Measurements from ENCODE around the gene DLG4.
A peak's percentile ranks its signal among the peaks of the same experiment; 100 is the strongest.
"Not testable (repeated sequence)": the region's sequence is repeated elsewhere in the genome, so short reads cannot be mapped to it uniquely, and the experiment has no call there.

Gene DLG4

DNA sequence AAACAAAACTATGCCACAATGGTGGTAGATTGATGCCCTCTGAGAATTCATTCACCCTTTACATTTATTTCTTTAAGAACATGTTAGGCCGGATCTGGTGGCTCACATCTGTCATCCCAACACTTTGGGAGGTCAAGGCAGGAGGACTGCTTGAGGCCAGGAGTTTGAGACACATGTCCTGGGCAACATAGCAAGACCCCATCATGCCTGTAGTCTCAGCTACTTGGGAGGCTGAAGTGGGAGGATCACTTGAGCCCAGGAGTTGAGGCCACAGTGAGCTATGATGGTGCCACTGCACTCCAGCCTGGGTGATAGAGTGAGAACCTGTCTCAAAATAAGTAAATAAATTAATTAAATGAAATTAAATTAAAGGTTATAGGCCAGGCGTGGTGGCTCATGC, 37.5 kb downstream of the DLG4 start:
- not testable (repeated sequence) for DNase-seq

DNA sequence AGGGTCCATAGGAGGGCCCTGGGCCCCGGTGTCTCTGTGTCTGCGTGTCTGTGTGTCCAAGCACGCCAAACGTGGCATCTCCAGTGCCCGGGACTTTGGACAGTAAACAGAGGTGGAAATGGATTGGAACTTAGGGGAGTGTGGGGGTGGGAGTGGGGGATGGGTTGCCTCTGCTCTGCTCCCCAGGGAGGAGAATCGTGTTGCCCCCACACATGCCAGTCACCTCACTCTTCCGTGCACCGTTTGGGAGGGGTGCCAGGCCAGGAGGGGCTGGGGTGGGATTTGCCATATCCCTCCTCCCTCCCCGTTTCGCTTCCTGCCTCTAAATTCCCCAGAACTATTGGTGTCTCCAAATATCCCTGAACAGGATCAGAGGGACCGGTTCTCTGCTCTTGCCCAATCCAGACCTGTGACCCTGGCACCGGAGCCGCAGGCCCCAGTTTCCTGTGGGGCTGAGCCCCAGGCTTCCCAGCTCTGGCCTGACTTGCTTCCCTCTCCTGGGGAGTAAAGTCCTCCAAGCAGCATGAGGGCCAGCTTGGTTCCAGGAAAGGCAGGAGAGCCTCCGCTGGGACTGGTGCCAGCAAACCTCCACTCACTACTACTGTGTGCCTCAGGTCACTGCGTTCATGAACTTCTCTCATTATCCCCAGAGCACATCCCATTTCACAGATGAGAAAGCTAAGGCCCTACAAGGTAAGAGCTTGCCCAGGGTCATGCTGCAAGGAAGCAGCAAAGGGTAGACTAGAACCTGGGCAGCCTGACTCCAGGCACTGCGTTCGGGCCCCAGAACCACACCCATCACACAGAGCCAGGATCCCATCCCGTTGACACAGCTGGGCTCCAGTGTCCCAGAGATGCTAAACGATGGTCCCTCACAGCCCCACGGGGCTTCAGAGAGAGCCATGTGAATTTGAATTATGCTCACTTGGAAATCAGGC, 40.0 kb downstream of the DLG4 start, which contains the start of gene ASGR1:
Gene ASGR1, minus strand, starts transcription at position 54 of the 938 bp plus-strand sequence. CDS start 807 bp downstream, outside the sequence.
- DNase-seq: no peak

DNA sequence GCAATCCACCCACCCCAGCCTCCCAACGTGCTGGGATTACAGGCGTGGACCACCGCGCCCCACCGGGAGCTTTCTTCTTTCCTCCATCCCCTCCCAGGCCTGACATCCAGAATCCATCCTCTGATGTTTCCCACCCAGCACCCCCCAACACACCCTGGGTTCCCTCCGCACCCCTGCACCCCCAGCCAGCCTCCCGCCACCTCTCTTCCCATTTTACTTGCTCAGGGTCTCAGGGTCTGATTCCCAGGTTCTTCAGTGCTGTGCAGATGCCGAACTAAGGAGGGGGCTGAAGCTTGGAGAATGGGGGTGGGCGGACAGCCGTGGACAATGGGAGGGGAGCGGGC, 40.7 kb downstream of the DLG4 start:
- no peak for DNase-seq

DNA sequence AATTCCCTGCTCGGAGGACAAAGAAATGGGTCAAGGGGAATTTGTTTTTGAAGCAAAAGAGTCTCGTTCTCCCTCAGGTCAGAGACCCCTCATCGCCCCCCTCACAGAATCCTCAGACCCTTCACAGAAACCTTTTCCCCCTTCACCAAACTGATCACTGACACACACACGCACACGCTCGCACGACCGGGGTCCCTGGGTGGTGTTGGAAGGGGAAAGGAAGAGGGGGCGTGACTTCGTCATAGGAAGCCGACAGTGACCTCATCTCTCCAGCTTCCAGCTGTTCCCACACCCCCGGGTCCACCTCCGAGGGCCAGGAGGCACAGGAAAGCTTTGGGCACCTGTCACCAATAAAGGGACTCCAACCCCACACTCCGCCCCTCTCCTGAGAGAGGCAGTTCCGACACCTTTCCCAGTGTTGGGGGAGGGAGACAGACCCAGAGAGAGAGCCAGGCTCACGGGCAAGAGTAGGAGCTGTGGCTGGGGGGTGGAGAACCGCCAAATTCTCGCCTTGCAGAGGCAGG, 41.6 kb downstream of the DLG4 start:
- peak; percentile 21 to 41 for DNase-seq

DNA sequence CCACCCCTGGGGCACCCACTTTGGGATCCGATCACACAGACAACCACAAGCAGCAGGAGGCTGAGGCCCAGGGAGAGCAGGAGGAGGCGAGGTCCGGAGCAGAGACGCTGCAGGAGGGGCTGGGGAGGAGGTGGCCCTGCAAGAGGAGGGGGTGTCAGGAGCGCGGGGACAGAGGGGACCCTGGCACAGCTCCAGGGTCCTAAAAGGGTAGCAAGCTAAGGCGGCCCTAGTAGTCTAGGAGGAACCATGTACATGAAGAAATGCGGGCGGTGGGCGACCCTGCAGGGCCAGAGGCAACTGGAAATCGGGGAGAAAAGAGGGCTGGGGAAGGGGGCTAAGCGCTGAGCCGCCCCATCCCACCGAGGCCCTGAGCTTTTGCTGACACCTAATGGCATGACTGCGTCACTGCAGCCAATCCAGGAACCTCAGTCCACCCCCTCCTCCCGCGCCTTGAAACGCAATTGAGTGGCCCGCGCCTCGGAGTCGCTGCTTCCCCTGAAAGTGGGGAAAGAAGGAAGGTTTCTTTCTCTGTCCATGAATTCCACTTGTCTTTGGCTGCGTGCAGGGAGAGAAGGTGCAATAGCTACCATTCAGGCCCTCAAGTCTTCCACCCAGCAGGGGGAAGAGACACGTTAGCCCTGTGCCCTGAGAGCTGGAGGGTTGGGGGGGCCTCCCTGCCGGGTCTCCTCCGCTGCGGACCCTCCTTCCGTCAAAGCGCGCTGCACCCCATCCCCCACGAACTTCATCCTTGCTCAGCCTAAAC, 42.3 kb downstream of the DLG4 start:
- DNase-seq: peak; percentile 56 to 63

DNA sequence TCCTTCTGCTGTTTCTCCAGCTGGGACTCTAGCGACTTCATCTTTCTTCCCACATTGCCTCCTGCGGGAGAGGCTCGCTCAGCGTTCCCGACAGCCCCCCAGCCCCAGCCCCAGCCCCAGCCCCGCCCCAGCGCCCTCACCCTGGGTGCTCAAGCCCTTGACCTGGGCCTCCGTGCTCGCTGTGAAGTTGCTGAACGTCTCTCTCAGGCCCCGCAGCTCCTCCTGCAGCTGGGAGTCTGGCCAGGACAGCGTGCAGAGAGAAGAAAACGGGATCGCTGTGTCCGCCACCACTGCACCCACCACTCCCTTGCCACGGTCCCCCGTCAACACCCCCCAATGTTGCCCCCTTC, 42.8 kb downstream of the DLG4 start:
- DNase-seq: no peak

DNA sequence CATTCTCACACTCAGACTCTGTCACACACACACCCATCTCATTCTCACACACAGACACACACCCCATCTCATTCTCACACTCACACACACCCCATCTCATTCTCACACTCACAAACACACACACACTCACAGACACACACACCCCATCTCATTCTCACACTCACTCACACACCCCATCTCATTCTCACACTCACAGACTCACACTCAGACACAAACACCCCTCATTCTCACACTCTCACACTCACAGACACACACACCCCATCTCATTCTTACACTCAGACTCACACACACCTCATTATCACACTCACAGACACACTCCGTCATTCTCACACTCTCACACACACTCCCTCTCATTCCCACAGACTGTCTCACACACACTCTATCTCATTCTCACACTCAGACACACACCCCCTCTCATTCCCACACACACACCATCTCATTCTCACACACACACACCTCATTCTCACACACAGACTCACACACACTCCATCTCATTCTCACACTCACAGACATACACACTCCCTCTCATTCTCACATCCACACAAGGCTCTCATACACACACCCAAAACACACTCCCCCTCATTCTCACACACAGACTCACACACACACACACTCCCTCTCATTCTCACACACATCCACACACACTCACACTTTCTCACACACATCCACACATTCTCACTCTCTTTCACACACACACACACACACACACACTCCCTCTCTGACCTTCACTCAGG, 43.4 kb downstream of the DLG4 start:
- no peak for DNase-seq

DNA sequence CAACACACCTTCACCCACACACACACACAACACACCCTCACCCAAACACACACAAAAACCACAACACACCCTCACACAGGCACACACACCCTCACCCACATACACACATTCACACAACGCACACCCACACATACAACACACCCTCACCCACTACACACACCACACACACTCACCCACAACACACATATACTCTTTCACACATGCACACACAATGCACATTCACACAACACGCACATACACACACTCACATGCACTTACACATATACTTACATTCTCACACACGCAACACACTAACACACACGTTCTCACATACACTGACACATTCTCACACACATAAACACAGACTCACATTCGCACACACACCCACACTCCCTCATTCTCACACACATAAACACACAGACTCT, 44.3 kb downstream of the DLG4 start:
- no peak for DNase-seq

DNA sequence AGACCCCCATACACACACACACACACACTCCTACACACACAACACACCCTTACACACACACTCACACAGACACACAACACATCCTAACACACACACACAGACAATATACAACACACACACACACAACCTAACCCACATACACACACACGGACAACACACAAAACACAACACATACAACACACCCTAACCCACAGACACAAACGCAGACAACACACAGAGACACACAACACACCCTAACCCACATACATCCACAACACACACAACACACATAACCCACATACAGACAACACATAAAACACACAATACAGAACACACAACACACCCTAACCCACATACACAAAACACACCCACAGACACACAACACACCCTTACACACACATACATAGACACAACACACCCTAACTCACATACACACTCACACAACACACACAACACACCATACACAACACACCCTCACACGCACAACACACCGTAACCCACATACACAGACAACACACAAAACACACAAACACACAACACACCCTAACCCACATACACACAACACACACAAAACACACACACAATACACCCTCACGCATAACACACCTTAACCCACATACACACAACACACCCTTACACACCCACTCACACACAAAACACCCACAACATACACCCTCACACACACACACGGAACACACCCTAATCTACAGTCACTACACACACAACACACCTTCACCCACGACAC, 44.9 kb downstream of the DLG4 start:
- no peak for DNase-seq

DNA sequence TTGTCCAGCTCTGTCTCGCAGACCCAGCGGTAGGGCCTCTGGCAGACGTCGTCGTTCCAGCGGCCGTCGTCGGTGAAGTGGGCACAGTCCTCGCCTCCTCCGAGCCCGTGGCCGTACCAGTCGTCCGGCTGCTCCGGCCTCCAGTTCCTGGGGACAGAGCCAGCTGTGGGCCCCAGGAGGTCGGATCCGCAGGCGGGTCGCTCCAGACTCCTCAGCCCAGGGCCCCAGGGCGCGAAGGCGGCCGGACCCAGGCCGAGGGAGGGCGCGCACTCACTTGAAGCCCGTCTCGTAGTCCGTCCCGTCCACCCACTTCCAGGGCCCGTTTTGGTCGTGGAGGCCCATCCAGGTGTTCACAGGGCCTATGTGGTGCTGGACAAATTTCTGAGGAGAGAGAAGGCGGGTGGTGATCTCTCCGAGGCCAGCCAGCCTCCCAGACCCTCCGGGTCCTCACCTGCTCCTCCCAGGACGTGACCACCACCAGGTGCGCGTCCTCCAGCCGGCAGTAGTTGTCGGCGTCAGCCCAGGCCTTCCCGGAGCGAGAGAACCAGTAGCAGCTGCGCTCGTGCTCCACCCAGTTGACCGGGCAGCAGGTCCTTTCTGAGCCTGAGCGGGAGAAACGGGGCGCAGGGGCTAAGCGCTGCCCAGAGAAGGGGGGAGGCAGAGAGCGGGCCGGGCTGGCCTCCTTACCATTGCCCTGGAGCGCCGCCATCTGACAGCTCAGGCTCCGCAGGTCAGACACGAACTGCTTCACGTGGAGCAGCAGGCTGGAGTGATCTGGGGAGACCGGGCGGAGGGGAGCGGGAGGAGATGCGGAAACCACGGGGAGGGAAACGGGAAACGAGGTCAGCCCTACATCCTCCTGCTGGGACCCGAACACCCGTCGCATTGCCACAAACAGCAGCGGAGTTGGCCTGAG, 45.7 kb downstream of the DLG4 start:
- DNase-seq: no peak

DNA sequence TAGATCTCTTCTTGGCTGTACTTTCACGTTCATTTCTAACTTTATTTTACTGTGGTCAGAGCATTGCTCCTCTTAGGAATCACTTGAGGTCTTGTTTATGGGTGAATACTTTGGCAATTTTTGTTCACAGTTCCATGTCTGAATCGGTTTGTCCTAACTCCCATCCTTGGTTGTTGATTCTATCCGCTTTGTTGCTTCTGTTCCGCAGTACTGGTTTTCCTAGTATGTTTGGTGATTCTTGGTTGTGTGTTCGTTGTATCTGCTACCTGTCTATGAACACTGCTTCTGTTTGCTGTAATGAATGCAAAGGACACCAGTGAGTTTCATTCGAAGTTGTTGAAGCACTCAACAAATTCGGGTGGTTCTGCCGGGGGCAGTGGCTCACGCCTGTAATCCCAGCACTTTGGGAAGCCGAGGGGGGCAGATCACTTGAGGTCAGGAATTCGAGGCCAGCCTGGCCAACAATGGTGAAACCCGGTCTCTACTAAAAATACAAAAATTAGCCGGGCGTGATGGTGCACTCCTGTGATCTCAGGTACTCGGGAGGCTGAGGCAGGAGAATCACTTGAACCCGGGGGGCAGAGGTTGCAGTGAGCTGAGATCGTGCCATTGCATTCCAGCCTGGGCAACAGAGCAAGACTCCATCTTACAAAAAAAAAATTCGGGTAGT, 47.0 kb downstream of the DLG4 start:
- not testable (repeated sequence) for DNase-seq

DNA sequence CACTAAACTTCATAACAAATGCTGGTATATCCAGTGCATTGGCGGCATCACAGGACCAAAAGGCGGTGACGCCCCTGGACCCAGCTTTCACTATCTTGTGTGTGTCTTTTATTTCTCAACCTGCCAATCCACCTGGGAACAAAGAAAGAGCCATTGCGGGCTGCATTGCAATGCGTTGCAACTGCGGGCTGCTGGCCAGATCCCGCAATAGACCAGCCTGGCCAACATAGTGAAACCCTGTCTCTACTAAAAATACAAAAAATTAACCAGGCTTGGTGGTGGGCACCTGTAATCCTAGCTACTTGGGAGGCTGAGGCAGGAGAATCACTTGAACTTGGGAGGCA, 50.1 kb downstream of the DLG4 start:
- not testable (repeated sequence) for DNase-seq

DNA sequence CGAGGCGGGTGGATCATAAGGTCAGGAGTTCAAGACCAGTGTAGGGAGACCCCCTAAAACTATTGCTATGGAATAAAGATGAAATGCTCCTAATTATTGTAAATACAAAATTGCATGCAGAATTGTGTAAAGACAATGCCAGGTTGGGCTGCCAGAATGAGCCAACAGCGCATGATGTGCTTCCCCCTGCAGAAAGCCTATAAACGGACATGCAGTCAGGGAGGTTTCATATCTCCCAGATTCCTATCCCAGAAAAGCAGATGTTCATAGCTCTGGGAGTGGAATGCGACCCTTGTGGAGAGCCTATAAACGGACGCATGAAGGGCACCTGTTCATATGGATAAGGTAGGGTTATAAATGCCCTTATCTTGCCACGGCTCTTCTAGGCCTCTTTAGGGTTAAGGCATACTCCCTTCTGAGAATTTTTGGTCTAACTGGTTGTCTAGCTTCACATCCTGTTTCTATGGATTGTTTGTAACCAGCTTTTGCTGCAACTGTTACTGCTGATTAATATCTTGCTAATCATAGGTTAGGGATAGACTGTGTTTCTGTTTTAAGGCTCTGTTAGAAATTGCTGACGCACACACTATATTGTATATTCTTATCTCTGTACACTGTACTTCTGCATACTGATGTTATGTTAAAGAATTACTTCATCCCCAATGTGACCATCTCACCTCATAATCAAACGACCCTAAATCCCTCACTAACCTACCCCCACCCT, 50.6 kb downstream of the DLG4 start:
- not testable (repeated sequence) for DNase-seq

DNA sequence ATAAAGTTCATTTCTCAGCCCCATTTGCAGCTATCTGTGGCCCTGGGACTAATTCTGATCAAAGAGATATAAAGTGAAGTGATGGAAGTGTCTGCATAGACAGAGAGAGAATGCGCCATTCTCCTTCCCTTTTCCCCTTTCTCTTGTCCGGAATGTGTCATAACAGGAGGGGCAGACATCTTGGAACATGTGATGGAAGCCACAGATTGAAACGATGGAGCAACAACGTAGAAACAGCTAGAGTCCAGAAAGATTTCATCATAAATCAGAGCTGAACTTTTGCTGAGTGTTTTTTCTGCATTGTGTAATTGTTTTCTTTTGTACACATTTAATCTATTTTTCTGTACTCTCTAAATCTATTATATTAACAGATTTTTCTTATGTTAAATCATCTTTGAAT, 51.8 kb downstream of the DLG4 start:
- no peak for DNase-seq

DNA sequence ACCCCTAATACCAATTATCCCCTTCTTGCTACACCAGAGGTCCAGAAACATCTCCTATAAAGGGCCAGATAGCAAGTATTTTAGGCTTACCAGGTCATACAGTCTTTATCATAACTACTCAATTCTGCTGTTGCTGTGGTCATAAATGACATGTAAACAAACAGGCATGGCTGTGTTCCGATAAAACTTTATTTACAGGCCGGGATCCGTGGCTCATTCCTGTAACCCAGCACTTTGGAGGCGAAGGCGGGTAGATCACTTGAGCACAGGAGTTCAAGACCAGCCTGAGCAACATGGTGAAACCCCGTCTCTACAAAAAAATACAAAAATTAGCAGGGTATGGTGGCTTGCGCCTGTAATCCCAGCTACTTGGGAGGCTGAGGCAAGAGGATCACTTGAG, 52.8 kb downstream of the DLG4 start:
- no peak for DNase-seq

DNA sequence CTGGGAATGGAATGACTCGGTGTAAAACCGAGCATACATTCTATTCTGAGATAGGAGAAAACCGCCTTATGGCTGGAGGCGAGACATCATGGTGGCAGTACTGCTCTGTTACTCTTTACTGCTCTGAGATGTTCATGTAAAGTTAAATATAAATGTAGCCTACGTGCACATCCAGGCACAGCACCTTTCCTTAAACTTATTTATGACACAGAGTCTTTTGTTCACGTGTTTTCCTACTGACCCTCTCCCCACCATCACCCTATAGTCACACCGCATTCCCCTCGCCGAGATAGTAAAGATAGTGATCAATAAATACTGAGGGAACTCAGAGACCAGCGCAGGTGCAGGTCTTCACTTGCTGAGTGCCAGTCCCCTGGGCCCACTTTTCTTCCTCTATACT, 60.1 kb downstream of the DLG4 start:
- not testable (repeated sequence) for DNase-seq

DNA sequence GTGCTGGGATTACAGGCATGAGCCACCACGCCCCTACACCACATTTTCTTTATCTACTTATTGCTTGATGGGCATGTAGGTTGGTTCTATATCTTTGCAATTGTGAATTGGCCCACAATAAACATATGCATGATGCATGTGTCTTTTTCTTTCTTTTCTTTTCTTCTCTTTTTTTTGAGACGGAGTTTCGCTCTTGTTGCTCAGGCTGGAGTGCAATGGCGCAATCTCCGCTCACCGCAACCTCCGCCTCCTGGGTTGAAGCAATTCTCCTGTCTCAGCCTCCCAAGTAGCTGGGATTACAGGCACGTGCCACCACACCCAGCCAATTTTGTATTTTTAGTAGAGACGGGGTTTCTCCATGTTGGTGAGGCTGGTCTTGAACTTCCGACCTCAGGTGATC, 61.2 kb downstream of the DLG4 start:
- DNase-seq: not testable (repeated sequence)

DNA sequence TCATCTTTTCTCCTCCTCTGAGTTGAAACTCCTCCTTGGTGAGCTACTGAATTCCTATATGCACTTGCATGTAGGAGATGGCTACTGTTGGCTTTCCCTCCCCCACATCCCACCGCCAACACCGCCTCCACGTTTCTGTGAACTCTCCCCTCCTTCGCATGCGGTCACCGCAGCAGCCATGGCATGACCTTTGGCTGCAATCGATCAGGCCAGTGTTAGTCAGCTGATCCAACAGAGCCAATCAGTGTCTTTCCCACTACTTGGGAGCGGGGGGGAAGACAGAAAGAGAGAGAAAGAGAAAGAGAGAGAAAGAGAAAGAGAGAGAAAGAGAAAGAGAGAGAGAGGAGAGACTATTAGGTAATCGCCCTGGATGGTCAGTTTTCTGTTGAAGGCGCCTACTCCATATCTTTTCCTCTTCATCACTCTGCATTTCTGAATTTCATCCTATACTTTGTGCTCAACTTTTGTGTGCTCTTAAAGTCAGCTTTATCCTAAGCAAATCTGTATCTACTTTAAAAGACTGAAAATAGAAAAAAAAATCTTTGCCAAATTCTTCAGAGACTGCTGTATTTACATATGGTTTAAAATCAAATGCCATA, 63.2 kb downstream of the DLG4 start:
- DNase-seq: no peak

DNA sequence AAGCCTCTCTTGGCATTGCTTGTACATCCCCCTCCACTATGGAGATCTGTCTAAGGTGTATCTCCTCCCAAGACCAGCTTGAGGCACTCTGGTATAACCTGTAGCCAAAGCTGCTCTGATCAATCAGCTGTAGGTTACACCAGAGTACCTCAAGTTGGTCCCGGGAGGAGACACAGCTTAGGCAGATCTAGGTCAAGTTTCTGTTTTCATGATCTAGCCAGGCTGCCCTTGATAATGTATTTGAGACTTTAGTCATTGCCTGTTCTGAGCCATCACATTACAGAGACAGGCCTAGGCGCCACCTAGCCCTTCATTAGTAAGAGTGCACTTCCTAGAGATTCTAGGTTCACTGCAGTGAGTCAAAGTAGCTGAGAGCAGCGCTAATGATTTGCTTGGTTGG, 71.9 kb downstream of the DLG4 start:
- no peak for DNase-seq

DNA sequence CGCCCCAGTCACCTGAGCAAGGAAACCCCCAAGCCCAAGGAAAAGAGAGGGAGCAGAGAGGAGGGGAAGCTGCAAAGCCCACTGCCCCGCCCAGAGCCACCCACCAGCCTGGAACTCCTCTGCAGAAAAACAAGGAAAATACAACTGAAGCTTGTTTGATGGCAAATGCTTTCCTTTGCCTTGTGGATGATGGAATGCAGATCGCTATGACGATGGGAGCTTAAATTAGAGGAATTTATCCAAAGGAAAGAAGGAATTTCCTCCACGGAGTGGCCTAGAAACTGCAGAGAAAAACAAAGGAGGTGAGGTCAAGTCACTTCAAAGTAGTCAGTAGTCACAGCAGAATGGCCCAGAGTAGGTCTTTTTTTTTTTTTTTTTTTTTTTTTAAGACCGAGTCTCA, 73.5 kb downstream of the DLG4 start:
- no peak for DNase-seq

Data from NCI-H1930 (cell line).